CD4-positive, alpha-beta T cell treated with Interleukin-10 for 1 hour (primary cell): Measurements from ENCODE around the gene RASGEF1C.

Experiments
- DNase-seq: peaks from one replicate; pipeline ENCODE4 v3.0.0-alpha.2; 2020

RASGEF1C gene

DNA sequence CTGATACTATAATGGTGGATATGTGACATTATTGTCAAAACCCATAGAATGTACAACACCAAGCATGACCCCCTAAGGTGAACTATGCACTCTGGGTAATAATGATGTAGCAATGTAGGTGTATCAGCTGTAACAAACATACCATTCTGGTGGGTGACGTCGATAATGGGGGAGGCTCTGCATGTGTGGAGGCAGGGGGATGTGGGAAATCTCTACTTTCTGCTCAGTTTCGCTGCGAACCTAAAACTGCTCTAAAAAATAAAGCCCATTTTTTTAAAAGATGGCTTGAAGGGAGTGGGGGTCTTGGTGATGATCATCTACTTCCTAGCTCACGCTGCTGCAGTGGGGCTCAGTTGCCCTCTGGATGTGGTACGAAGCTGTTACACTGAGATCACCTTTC is 51.1 kb downstream of the RASGEF1C start:
- no peak for DNase-seq

DNA sequence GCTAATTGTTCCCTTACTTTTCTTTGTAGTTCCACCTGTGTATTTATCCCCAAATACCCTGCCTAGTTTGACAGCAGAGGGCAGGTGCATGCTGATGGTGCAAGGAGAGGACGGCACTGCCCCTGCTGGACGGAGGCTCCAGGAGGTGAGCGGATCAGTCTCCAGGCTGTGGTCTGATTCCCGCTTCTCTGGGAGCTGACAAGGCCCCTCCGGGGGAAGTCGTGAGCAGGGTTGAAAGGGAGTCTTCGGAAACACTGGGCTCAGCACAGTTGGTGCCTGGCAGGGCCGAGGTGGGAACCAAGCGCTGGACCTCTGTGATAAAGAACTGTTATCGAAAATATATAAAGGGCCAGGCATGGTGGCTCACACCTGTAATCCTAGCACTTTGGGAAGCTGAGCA is 52.9 kb downstream of the RASGEF1C start:
- no peak for DNase-seq

DNA sequence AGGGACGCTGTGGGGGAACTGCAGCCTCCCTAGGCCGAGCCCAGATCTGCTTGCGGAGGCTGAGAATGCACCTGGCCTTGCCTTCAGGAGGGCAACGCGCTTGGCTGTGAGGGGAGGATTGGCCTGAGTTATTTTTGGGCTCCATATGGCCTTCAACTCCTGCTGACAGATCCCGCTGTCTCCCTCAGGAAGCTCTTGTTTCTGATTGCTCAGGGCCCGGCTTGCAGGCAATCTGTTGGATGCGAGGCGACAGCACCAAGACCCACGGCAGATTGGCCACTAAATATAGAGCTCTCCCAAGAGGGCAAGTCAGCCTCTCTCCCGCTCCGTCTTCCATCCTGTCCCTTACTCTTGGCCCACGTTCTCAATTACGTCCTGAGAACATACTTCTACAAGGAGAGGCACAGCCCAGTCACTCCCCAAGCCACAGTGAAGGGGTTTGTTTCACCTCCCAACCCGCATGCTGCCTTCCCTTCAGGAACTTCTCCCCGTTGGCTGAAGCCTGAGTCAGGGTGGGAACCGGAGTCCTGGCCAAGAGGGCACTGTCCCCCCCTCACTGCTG is 53.6 kb downstream of the RASGEF1C start:
- DNase-seq: no peak

DNA sequence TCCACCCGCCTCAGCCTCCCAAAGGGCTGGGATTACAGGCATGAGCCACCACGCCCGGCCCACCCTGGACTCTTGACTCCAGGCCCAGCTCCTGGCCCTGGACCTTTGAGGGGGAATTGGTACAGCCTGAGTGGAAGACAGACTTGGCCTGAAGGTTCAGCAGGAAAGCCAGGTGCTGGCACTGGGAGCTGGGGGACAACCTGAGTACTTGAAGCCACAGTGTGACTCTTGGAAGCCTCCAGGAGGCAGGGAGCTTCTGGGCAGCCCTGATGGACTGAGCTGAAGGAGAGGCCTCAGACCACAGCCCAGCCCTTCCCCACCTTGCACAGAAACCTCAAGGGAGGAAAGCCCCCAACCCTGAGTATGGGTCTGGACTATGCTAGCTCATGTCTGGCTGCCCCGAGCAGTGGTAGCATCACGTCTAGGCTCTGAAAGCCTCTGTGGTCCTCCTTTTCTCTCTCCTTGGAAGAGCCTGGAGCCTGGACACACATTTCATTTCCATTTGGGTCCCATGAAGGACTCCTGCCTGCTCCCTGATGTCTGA is 54.1 kb downstream of the RASGEF1C start:
- no peak for DNase-seq

DNA sequence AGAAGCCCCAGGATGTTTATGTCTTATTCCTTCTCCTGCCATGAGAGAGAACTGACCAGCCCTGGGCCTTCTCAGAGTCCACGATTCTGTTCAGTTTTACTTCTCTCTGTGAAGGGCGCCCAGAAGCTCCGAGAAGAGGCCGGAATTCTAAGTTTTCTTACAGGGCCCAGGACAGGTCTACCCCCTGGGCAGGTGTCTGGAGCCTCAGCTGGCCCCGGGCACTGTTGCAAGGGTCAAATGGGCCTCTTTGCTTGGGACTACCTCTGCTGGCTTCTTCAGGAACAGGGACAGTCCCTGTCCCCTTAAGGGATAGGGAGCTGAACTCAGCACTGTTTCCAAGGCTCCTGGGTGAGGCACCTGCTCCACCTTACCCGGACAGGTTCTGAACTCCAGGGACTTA is 55.0 kb downstream of the RASGEF1C start:
- DNase-seq: no peak

DNA sequence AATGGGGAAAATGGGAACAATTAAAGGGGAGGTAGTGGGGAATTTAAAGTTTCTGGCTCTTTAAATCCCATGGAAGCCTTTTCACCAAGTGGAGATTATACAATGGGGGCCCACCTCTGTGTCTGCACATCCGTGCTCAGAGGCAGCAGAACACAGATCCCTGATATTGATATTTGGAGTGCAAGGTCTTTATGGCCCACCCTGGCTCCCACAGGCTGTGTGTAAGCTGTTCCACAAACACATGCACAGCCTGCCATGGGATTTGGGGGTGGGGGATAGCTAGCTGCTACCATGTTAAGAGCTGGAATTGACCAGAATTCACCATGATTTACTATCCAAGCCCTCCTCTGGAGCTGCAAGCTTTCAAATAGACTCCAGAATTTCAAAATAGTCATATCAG is 55.9 kb downstream of the RASGEF1C start:
- no peak for DNase-seq

DNA sequence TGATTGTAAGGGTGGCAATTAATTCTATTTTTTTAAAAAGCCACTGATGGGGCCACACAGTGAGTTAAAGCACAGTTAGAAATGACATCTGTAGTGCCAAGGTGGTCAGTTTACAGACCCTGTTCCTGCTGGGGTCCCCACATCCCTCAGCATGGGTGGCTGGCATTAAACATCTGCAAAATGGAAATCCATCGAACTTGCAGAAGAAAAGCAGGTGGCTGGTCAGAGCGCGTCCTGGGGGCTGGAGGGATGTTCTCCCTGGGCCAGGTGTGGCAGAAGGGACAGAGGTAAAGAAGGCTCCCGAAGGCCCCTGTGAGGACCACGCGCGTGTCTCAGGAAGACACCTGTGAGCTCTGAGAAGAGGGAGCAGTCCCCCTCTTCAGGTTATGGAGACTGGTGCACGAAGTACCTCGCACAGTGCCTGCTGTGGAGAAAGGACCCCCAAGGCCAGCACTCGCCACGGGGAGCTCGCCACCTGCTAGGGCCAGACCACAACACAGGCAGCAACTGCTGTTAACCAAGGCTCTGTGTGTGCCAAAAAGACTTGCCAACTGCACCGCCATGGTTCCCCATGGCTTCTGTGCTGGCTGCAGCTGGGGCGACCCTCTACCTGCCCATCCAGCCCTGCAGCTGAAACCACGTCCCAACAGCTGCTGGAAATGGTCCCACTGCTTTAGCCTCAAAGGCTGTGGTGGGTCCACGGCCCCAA is 65.2 kb downstream of the RASGEF1C start:
- DNase-seq: no peak

DNA sequence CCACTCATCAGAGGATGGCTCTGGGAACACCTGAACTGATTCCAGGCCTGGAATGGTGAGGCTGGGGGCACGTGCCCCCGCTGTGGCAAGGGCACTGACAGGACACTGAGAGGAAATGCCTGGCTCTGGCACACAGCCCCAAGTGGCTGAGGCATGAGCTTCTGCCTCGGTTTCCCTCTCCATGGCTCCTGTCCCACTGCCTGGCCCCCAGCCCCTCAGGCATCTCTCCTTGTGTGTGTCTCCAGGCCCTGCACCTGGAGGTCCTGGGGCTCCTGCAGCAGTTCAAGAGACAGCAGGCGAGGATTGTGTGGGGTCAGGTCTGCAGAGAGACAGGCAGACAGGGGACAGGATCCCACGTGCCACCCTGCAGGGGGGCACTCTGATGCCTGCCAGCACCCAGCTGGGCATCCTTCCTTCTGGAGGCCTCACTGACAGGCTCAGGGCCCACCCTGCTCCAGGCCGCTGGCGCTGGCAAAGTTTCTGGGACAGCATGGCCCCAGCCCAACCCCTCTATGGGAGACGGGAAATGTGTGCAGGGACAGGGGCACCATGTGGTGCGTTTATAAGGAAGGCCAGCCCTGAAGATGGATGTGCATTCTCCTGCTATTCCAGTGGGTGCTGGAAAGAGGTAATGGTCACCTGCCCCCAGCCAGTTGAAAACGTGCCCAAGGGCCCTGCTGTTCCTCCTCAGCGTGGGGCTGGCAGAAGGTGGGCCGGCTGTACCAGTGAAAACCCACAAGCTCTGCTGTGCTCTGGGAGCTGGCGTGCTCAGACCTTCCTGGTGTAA is 66.0 kb downstream of the RASGEF1C start:
- DNase-seq: no peak

DNA sequence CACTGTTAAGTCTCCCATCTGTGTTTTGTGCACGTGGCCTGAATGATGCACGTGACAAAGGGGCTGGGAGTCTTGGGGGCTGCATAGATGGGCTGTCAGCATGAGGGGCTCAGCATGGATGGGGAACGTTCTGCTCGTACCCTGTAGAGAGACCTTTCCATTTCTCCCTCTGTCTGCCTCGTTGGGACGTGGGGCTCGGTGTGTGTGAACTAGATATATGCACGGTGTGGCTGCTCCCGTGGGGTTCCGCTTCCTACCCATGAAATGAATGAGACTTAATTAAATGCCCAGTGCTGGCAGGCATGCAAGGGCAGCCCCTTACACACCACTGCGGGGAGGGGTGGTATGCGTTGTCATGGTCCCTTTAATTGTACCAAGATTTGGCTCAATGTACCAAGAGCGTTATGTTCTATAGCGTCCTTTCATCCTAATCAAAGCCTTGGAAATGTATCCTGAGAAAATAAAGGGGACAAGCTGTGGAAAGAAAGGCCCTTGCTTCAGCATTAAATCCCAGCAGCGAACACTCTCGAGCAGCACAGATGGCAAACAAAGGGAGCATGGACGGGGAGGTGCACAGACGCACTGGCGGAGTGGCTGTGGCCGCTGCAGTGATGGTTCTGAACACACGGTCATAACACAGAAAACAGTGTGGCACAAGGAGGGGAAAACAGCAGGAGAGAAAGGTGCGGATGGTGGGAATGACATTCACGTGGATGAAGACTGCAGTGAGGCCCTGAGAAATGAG is 66.8 kb downstream of the RASGEF1C start:
- DNase-seq: no peak

DNA sequence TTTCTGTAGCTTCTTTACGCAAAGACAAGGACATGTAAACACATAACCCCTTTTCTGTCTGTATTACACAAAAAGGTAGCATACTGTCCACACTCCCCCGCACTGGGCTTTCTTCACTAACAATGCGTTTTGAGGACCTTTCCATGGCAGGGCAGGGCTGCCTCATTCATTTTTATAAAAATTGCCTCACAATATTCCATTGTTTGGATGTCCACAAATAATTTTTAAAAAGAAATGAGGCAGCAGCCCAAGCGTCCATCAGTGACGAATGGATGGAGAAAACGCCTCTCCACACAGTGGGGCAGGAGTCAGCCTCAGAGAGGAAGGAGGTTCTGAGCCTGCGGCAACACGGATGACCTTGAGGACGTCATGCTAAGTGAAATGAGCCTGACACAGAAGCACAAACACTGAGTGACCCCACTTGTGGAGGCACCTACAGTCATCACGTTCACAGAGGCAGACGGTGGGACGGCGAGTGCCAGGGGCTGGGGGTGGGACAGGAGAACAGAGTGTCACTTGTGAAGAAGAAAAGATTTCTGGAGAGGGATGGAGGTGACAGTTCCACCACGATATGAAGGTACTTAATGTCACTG is 67.8 kb downstream of the RASGEF1C start:
- DNase-seq: no peak

DNA sequence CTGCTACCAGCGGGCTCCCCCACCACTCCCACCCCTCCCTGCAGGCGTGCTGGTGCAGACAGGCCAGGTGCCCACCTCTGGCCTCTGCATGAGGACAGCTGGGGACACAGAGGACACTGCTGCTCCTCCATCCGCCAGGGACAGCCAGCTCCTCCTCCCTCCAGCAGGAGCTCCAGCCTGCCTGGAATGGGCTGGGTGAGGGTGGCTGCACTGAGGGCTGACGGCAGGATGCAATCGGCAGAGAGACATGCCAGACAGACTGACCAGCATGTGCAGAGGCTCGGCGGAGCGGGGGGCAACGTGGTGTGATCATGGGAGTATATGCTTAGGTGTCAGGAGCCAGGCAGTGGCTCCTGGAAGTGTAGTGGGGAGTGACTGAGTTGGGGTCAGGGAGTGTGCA is 68.4 kb downstream of the RASGEF1C start:
- no peak for DNase-seq

DNA sequence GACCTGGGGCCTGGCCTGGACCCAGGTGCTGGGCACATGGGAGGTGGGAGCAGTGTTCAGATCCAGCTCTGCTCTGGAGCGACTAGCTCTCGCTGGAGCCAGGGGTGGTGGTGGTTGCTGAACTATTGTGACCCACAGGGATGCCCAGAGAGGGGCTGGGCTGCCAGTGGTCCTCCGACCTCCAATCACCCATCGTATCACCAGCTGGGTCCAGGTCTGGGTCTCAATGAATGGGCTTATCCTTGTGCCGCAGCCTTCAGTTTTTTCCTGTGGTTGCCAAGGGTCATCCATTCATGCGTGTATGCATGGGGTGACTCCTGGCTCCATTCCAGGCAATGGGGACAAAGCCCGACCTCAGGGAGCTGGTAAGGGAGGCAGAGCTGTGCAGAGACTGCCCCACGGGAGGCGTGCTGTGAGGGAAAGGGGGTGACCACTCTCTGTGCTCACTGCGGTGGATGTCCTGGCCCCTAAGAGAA is 68.9 kb downstream of the RASGEF1C start:
- DNase-seq: no peak

DNA sequence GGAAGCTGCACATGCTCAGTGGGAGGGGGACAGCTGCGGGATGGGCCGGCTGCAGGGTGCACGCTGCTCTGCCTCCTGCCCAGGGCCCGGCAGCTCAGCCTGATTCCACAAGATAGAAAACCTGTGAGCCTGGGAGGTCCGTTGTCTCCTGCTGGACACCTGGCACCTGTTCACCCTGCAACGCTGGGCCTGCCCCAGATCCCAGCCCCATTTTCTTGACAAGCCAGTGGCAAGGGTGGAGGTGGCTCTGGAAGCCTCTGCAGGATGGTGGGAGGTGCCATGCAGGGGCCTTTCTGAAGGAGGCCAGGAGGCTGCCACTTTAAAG is 69.3 kb downstream of the RASGEF1C start:
- no peak for DNase-seq

DNA sequence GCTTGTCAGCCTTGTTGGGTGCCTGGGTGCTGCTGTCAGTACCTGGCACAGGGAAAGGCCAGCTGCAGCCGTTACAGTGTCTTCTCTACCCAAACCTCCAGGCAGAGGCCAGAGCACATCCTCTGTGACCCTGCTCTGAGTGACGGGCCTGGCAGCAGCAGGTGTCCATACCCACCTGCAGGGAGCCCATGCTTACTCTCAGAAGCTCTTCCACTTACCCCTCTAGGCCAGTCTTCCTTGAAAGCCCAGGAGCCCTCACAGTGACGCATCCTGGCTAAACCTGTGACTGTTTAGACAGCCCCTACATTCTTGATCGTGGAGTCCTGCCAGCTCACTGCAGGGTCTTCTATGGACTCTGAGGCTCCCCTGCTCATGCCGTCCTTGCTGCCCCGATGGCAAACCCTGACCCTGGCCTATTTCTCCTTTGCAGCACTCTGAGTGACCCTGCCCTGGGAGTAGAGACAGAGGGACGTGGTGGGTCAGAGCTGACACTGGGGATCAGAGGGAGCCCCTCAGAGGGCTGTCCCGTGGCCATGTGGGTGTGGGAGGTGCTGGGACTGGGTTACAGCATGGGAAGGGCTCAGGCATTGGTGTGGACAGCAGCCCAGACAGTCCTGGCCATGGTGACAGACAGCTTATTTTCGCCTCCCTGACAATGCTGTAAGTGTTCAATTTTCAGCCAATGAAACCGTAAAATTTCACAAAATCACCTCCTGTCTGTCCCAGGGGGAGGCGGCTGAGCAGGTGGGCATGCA is 69.9 kb downstream of the RASGEF1C start:
- no peak for DNase-seq

DNA sequence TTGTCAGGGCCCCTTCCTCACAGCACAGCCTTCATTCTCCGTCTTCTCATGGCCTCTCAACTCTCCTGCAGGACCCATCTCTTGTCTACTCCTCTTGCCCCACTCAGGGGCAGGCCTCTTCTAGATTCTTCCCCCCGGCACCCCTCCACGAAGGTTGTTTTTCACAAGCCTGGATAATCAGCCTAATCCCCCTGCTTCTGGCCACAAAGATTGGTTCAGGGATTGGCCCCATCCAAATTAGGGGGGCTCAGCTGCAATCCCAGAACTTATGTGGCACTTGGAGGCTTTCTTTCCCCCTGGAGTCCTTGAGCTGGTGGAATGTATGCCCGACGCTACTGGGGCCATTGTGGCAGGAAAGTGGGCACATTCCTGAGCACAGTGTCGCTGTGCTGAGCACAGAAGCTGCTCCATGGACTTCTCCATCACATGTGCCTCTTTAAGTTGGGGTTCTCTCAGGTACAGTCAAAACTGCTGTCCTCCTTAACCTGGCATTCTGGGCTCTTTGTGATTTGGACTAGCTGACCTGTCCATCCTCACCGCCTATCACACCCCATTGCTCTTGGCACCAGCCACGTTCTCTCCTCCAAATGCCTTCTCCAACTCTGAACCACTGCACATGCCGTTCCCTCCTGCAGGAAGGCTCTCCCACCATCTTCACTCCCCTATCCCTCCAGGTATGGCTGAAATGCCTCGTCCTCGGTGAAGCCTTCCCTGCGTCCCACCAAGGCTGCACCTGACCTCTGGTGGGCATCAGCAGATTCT is 70.6 kb downstream of the RASGEF1C start:
- DNase-seq: no peak

DNA sequence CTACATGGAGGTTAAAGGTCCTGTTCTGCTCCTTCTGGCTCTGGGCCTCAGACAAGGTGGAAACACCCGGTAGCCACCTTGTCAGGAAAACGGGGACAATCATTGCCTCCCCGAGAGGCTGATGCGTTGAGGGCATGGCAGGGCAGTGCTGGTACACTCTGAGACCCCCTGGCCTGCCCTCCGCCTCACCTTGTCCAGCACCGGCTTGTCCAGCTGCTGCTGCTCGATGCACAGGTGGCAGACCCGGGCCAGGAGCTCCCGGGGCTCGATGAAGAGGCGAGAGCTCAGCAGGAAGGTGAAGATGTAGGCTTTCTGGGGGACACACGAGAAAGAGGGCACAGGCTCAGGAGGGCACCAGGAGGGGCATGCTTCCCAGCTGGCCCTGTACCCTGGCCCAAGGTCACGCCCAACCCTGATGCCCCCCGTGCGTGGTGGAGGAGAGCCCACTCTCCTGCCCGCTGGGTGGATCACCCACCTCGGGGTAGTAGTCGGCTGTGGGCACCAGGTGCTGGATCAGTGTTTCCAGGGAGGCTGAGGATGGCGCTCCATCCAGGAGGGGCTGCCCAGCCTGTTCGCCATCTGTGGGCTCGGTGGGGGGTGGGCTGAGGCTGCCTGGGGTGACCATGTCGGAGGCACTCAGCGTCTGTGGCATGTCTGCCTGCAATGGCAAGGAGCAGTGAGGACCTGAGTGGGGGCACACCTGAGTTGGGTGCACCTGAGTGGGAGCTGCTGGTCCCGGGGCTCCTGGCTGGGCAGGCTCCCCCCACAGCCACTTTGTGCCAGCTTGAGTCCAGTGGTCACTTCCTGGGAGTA is 71.4 kb downstream of the RASGEF1C start:
- no peak for DNase-seq

DNA sequence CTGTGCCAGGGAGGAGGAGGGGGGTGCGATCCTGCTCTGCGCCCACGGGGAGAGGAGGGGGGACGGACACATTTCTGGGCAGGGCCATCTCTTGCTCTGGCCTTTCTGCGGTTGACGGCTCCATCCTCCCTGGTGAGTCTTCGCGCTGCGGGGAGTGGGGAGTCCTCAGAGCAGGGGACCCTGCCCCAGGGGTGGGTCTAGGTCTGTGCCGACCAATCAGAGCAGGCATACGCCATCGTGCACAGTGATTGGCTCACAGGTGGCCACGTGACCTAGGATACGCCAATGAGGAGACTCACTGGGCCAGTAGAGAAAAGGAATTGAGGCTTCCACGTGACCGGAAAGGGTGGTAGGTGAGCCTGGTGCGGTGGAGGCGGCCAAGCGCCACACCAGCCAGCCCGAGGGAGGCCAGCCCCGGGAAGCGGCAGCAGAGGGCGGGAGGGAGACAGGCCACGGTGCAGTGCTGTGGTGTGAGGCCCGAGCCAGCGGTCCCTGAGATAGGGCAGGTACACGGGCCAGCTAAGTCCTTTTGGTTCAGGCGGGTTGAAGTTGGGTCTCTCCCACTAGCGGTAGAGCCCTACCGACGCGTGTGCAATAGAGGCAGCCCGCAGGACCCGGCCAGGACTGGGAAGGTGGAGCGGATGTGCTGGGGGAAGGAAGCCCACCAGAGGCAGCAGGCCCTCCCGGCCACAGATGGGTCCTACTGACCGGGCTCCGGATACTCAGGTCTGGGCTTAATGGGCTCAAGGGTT is 72.2 kb downstream of the RASGEF1C start:
- no peak for DNase-seq

DNA sequence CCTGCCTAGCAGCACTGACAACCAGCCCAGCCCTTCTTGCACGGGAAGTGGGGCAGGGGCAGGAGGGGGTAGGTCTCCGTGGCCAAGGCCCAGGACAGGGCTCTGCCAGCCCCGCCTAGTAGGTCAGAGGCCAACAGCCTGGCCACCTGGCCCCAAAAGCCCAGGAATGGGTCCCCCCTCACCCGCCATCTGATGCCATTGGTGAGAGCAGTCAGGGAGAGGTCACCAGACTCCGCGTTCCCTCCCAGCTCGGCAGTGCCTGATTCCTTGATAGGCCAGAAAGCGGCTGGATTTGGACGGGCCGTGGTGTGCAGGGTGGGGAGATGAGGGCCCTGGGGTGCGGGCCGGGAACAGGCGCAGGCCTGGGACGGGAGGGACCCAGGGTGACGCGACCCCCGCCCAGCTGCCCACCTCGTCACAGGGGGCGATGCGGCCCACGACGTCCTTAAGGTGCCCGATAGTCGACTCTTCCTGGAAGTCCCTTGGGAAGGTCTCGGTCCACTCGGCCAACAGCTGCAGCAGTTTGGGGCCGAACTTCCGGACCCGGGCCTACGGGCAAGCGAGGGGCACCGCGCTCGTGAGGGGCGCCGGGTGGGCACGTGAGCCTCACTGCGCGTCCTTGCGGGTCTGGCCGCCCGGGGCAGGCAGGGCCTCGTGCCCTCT is 72.9 kb downstream of the RASGEF1C start:
- no peak for DNase-seq
